ENCODE data around the gene DCAF8L2. TPM values are rescaled to one million over a fixed set of nuclear protein-coding genes. Genes with fewer than 3 reads are reported as not detected.
"Not testable (repeated sequence)": the region's sequence is repeated elsewhere in the genome, so short reads cannot be mapped to it uniquely, and the experiment has no call there.

The DCAF8L2 gene
- total RNA-seq, 1 experiment from 2014 or later = not detected

DNA sequence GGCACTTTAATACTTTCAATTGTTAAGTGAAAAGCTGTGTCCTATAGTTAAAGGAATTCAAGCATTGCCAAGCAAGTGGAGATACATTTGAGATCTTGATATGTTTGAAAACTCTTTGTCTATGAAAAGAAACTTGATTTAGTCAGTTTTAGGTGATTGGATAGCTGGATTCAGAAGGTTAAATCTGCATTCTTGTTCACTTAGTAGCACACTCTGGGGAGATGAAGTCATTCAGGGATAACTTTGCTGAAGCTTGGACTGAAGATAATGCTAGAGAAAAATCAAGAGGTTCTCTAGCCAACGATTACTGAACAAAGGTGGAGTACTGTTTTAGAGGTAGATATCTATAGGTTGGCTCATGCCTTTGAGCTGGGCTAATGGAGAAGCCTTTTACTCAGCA lies 90.6 kb downstream of the DCAF8L2 start:
- Histone ChIP-seq H3K9me3 (ENCODE audit: low read length) (no peaks in the 10 kb centered on the region), H3K27ac (ENCODE audit: low read length) (no peak overlapping the region), H3K9ac (ENCODE audit: low read length) (no peak overlapping the region), H3K4me2 (ENCODE audit: low read length) (no peak overlapping the region), H3F3A (ENCODE audit: low read length, unreplicated experiment) (no peaks in the 10 kb centered on the region), H2AFZ (ENCODE audit: low read length) (no peak overlapping the region), H3K27me3 (ENCODE audit: low read length) (no peaks in the 10 kb centered on the region), H3K9me2 (replicated peaks; ENCODE audit: low read length) (no peaks in the 10 kb centered on the region), H3K36me3 (ENCODE audit: low read depth, low read length) (no peaks in the 10 kb centered on the region), H3K79me2 (ENCODE audit: low read length) (no peaks in the 10 kb centered on the region), H3K4me1 (ENCODE audit: insufficient read depth, low read length) (no peaks in the 10 kb centered on the region), H3K4me3 (ENCODE audit: low read length) (no peak overlapping the region), H4K20me1 (ENCODE audit: low read length) (no peaks in the 10 kb centered on the region)
- DNase-seq (peak; percentile 3), ATAC-seq (no peak)
- intact Hi-C loops (cut with micrococcal nuclease) = loop anchor here (5.0 kb wide), 1 partner anchor 78 kb away; no protein-coding TSS in a partner anchor
- CTCF ChIA-PET = no interaction called here
- no TSS peak for BruUV-seq (replicated peaks)
- no peak for TF ChIP-seq EZH2 (IDR thresholded peaks at IDR 0.05; ENCODE audit: low read length, unreplicated experiment)
- TF ChIP-seq, protein P1, sequence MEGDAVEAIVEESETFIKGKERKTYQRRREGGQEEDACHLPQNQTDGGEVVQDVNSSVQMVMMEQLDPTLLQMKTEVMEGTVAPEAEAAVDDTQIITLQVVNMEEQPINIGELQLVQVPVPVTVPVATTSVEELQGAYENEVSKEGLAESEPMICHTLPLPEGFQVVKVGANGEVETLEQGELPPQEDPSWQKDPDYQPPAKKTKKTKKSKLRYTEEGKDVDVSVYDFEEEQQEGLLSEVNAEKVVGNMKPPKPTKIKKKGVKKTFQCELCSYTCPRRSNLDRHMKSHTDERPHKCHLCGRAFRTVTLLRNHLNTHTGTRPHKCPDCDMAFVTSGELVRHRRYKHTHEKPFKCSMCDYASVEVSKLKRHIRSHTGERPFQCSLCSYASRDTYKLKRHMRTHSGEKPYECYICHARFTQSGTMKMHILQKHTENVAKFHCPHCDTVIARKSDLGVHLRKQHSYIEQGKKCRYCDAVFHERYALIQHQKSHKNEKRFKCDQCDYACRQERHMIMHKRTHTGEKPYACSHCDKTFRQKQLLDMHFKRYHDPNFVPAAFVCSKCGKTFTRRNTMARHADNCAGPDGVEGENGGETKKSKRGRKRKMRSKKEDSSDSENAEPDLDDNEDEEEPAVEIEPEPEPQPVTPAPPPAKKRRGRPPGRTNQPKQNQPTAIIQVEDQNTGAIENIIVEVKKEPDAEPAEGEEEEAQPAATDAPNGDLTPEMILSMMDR (conservative IDR thresholded peaks at IDR 0.05; ENCODE audit: low read depth, low read length) = no peak
- no peak for TF ChIP-seq EZH2phosphoT487 (IDR thresholded peaks at IDR 0.05; ENCODE audit: borderline replicate concordance, low read length)
- POLR2A ChIA-PET (ENCODE audit: unreplicated experiment) = no interaction called here

DNA sequence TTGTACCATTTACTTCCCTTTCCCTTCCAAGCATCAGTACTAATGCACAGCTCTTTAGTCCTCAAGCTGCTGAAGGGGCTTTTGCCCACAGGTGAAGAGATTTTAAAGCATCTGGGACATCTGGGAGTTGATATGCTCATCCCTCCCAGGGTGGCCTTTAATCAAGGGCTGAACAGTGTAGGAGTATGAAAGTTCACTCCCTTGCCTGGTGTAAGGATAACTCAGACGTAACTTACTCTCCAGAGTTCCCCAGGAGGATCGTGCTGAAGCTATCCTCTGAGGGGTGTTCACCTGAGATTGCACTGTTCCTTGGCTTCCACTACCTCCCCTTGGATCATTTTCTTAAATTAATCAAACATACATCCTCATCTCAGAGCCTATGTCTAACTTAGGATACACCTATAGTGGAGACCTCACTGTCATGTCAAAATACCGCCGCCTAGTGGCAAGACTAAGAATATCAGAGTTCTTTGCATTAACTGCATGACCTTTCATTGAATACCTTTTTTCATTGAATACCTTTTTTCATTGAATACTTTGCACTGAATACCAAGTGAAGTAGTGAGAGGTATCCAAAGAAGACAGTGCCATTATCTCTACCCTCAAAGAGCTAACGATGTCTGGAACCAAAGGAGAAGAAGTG lies 93.5 kb downstream of the DCAF8L2 start:
- CTCF ChIA-PET; BruUV-seq (replicated peaks): not testable (repeated sequence)

GRCh38 chrX:27694667-27695066 lies 104.5 kb downstream of the DCAF8L2 start:
- TF ChIP-seq EZH2 (IDR thresholded peaks at IDR 0.05; ENCODE audit: low read length, unreplicated experiment) (no peak), EZH2phosphoT487 (IDR thresholded peaks at IDR 0.05; ENCODE audit: borderline replicate concordance, low read length) (no peak)
- TF ChIP-seq, protein P1 (conservative IDR thresholded peaks at IDR 0.05; ENCODE audit: low read depth, low read length) = no peak
- Histone ChIP-seq H3K36me3 (ENCODE audit: low read depth, low read length) (no peaks in the 10 kb centered on the region), H3K27me3 (ENCODE audit: low read length) (no peaks in the 10 kb centered on the region), H3K9me3 (ENCODE audit: low read length) (no peaks in the 10 kb centered on the region), H3K4me1 (ENCODE audit: insufficient read depth, low read length) (no peaks in the 10 kb centered on the region), H4K20me1 (ENCODE audit: low read length) (no peaks in the 10 kb centered on the region), H3K4me3 (ENCODE audit: low read length) (no peak overlapping the region), H3K9ac (ENCODE audit: low read length) (no peak overlapping the region), H2AFZ (ENCODE audit: low read length) (no peak overlapping the region), H3K9me2 (replicated peaks; ENCODE audit: low read length) (no peaks in the 10 kb centered on the region), H3K4me2 (ENCODE audit: low read length) (no peak overlapping the region), H3K79me2 (ENCODE audit: low read length) (no peaks in the 10 kb centered on the region), H3K27ac (ENCODE audit: low read length) (no peak overlapping the region), H3F3A (ENCODE audit: low read length, unreplicated experiment) (no peaks in the 10 kb centered on the region)
- ATAC-seq (no peak), DNase-seq (no peak)
- CTCF ChIA-PET = no interaction called here
- POLR2A ChIA-PET (ENCODE audit: unreplicated experiment) = no interaction called here
- BruUV-seq (replicated peaks) = no TSS peak
- intact Hi-C loops (cut with micrococcal nuclease) = no loop called here

More for the DNA sequence above, 93.5 kb downstream of the DCAF8L2 start:
- POLR2A ChIA-PET (ENCODE audit: unreplicated experiment); H3K9me2 ChIP-seq (replicated peaks; ENCODE audit: low read length); H3K27ac ChIP-seq (ENCODE audit: low read length); H3K9ac ChIP-seq (ENCODE audit: low read length); H3K4me1 ChIP-seq (ENCODE audit: insufficient read depth, low read length); H3K9me3 ChIP-seq (ENCODE audit: low read length); H4K20me1 ChIP-seq (ENCODE audit: low read length); H3K4me2 ChIP-seq (ENCODE audit: low read length); H3K4me3 ChIP-seq (ENCODE audit: low read length); H3F3A ChIP-seq (ENCODE audit: low read length, unreplicated experiment); H2AFZ ChIP-seq (ENCODE audit: low read length); H3K27me3 ChIP-seq (ENCODE audit: low read length); H3K36me3 ChIP-seq (ENCODE audit: low read depth, low read length); H3K79me2 ChIP-seq (ENCODE audit: low read length): not testable (repeated sequence)
- TF ChIP-seq, protein P1 (conservative IDR thresholded peaks at IDR 0.05; ENCODE audit: low read depth, low read length) = peak; percentile 70
- intact Hi-C loops (cut with micrococcal nuclease) = loop anchor here (5.0 kb wide), 1 partner anchor 81 kb away; no protein-coding TSS in a partner anchor
- DNase-seq = peak; percentile 67
- peak; percentile 48; the same call in 1 of the 2 replicates for ATAC-seq
